Measurements from ENCODE around the gene C1QTNF1.

- TF ChIP-seq, protein P1, sequence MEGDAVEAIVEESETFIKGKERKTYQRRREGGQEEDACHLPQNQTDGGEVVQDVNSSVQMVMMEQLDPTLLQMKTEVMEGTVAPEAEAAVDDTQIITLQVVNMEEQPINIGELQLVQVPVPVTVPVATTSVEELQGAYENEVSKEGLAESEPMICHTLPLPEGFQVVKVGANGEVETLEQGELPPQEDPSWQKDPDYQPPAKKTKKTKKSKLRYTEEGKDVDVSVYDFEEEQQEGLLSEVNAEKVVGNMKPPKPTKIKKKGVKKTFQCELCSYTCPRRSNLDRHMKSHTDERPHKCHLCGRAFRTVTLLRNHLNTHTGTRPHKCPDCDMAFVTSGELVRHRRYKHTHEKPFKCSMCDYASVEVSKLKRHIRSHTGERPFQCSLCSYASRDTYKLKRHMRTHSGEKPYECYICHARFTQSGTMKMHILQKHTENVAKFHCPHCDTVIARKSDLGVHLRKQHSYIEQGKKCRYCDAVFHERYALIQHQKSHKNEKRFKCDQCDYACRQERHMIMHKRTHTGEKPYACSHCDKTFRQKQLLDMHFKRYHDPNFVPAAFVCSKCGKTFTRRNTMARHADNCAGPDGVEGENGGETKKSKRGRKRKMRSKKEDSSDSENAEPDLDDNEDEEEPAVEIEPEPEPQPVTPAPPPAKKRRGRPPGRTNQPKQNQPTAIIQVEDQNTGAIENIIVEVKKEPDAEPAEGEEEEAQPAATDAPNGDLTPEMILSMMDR (IDR thresholded peaks at IDR 0.05): no peak
- TF ChIP-seq EP300 (IDR thresholded peaks at IDR 0.05): no peak
Observed at GRCh38 chr17:79038545-79039135, 14.7 kb downstream of the C1QTNF1 start.

All from suprapubic skin (tissue), 3 donors.